Measurements from ENCODE around the gene PSMB11. TPM values are rescaled to one million over a fixed set of nuclear protein-coding genes. Genes with fewer than 3 reads are reported as not detected.

PSMB11 gene
- total RNA-seq, 1 experiment from 2014 or later: not detected

- Histone ChIP-seq H3K9ac (ENCODE audit: low read length) (peak overlapping the region; percentile 65), H3K9me2 (replicated peaks; ENCODE audit: low read length) (no peaks in the 10 kb centered on the region), H3K27me3 (ENCODE audit: low read length) (no peaks in the 10 kb centered on the region), H3K4me1 (ENCODE audit: insufficient read depth, low read length) (peaks cover 40% of the 10 kb centered on the region), H3K79me2 (ENCODE audit: low read length) (peaks cover 4% of the 10 kb centered on the region; the same call in 1 of the 2 replicates), H3K4me3 (ENCODE audit: low read length) (peak overlapping the region; percentile 67), H2AFZ (ENCODE audit: low read length) (peak overlapping the region; percentile 90), H3K9me3 (ENCODE audit: low read length) (no peaks in the 10 kb centered on the region), H4K20me1 (ENCODE audit: low read length) (no peaks in the 10 kb centered on the region), H3K27ac (ENCODE audit: low read length) (peak overlapping the region; percentile 44), H3F3A (ENCODE audit: low read length, unreplicated experiment) (peaks cover 7% of the 10 kb centered on the region), H3K4me2 (ENCODE audit: low read length) (peak overlapping the region; percentile 80), H3K36me3 (ENCODE audit: low read depth, low read length) (no peaks in the 10 kb centered on the region)
- ChIA-PET POLR2A (ENCODE audit: unreplicated experiment) (no interaction called here), CTCF (no interaction called here)
- intact Hi-C loops (cut with micrococcal nuclease): no loop called here
- TSS peak; percentile 85 for BruUV-seq (replicated peaks)
- TF ChIP-seq CTCF (conservative IDR thresholded peaks at IDR 0.05; ENCODE audit: low read depth, low read length) (no peak), EZH2phosphoT487 (IDR thresholded peaks at IDR 0.05; ENCODE audit: borderline replicate concordance, low read length) (no peak), EZH2 (IDR thresholded peaks at IDR 0.05; ENCODE audit: low read length, unreplicated experiment) (no peak)
- DNase-seq (no peak), ATAC-seq (no peak)
Measured at GRCh38 chr14:23009483-23009938, 32.5 kb upstream of the PSMB11 start.

GRCh38 chr14:23009939-23010726 is 31.9 kb upstream of the PSMB11 start, which contains the start of gene C14orf93:
Gene C14orf93 (minus strand): TSS chr14:23010143. CDS start chr14:22999023, 11,120 bp downstream.
- H3K9ac ChIP-seq (ENCODE audit: low read length): peak within 1 kb of the TSS; percentile 65
- TF ChIP-seq EZH2phosphoT487 (IDR thresholded peaks at IDR 0.05; ENCODE audit: borderline replicate concordance, low read length) (no peak), EZH2 (IDR thresholded peaks at IDR 0.05; ENCODE audit: low read length, unreplicated experiment) (no peak), CTCF (conservative IDR thresholded peaks at IDR 0.05; ENCODE audit: low read depth, low read length) (no peak)
- BruUV-seq (replicated peaks): no TSS peak
- peak within 1 kb of the TSS; percentile 90 for H2AFZ ChIP-seq (ENCODE audit: low read length)
- ATAC-seq (peak; percentile 34), DNase-seq (peak; percentile 71)
- H3K4me2 ChIP-seq (ENCODE audit: low read length): peak within 1 kb of the TSS; percentile 80
- H3K9me3 ChIP-seq (ENCODE audit: low read length): no peaks in the 10 kb centered on the region
- H3K9me2 ChIP-seq (replicated peaks; ENCODE audit: low read length): no peaks in the 10 kb centered on the region
- intact Hi-C loops (cut with micrococcal nuclease): no loop called here
- no peaks in the 10 kb centered on the region for H4K20me1 ChIP-seq (ENCODE audit: low read length)
- peak within 1 kb of the TSS; percentile 67 for H3K4me3 ChIP-seq (ENCODE audit: low read length)
- H3K79me2 ChIP-seq (ENCODE audit: low read length): peaks cover 4% of the 10 kb centered on the region; the same call in 1 of the 2 replicates
- ChIA-PET CTCF (interaction anchor here (0.6 kb wide), 1 partner anchor 85 kb away, joined by 6 read pairs; the partner anchor contains the start of genes ACIN1 and C14orf119), POLR2A (ENCODE audit: unreplicated experiment) (interaction anchor here (0.6 kb wide), 1 partner anchor 33 kb away, joined by 5 read pairs; no protein-coding TSS in a partner anchor)
- H3K36me3 ChIP-seq (ENCODE audit: low read depth, low read length): no peaks in the 10 kb centered on the region
- peak within 1 kb of the TSS; percentile 44 for H3K27ac ChIP-seq (ENCODE audit: low read length)
- H3K27me3 ChIP-seq (ENCODE audit: low read length): no peaks in the 10 kb centered on the region
- peaks cover 7% of the 10 kb centered on the region for H3F3A ChIP-seq (ENCODE audit: low read length, unreplicated experiment)
- H3K4me1 ChIP-seq (ENCODE audit: insufficient read depth, low read length): peaks cover 39% of the 10 kb centered on the region

All from PC-3 (cell line).